ENCODE data around the gene PRSS53.

DNA sequence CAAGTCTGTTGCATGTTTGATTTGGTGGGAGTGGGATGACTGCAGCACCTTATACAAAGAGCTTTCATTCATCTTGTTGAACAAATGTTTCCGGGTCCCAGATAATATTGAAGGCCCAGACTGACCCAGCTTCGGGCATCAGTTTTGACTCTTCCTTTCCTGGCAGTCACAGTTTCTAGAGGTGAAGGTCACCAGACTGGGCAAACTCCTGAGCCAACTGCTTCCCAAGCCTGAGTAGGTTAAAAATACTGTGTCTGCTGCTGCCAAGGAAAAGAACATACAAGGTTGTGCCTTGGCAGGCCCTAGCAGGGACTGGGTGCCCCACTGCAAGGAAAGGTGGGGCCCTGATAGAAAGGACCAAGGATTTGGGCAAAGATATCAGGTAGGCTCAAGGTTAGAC lies 24.0 kb upstream of the PRSS53 start:
- TF ChIP-seq SRF (IDR thresholded peaks at IDR 0.05; ENCODE audit: low read depth in 2 of 2, low read length in 2 of 2) (no peak), CTCF (IDR thresholded peaks at IDR 0.05 in 2 of 3, conservative IDR thresholded peaks at IDR 0.05 in 1 of 3; ENCODE audit: control insufficient read depth in 2 of 3, extremely low read depth in 1 of 3, insufficient read depth in 1 of 3, low read depth in 3 of 3, low read length in 3 of 3) (no peak), EZH2 (IDR thresholded peaks at IDR 0.05; ENCODE audit: borderline replicate concordance, control insufficient read depth, low read depth, low read length) (no peak), CHD1 (IDR thresholded peaks at IDR 0.05; ENCODE audit: low read depth, low read length) (no peak), RCOR1 (conservative IDR thresholded peaks at IDR 0.05; ENCODE audit: low read depth, low read length) (no peak), CBX5 (IDR thresholded peaks at IDR 0.05; ENCODE audit: low read depth) (no peak)

Data from GM12878 (cell line).